Umbilical cord (tissue), 2 donors: ENCODE data around the gene TTC29. TPM values are rescaled to one million over a fixed set of nuclear protein-coding genes. Genes with fewer than 3 reads are reported as not detected.
A peak's percentile ranks its signal among the peaks of the same experiment; 100 is the strongest.

Experiments
- DNase-seq: peaks from one replicate; pipeline ENCODE4 v3.0.0-alpha.2; 2015; ENCODE audit warnings: low spot score
- total RNA-seq: library from RNA; depleted of rRNA; stranded (reverse); fragments of >200 nt; gene quantifications from one replicate; pipeline ENCODE4 v1.2.3, GENCODE V29; 2014; ENCODE audit warnings: low replicate concordance; ENCODE audit not compliant: insufficient read depth

Gene TTC29, protein sequence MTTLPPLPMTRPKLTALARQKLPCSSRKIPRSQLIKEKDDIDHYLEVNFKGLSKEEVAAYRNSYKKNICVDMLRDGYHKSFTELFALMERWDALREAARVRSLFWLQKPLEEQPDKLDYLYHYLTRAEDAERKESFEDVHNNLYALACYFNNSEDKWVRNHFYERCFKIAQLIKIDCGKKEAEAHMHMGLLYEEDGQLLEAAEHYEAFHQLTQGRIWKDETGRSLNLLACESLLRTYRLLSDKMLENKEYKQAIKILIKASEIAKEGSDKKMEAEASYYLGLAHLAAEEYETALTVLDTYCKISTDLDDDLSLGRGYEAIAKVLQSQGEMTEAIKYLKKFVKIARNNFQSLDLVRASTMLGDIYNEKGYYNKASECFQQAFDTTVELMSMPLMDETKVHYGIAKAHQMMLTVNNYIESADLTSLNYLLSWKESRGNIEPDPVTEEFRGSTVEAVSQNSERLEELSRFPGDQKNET
- 0.72 TPM for total RNA-seq

DNA sequence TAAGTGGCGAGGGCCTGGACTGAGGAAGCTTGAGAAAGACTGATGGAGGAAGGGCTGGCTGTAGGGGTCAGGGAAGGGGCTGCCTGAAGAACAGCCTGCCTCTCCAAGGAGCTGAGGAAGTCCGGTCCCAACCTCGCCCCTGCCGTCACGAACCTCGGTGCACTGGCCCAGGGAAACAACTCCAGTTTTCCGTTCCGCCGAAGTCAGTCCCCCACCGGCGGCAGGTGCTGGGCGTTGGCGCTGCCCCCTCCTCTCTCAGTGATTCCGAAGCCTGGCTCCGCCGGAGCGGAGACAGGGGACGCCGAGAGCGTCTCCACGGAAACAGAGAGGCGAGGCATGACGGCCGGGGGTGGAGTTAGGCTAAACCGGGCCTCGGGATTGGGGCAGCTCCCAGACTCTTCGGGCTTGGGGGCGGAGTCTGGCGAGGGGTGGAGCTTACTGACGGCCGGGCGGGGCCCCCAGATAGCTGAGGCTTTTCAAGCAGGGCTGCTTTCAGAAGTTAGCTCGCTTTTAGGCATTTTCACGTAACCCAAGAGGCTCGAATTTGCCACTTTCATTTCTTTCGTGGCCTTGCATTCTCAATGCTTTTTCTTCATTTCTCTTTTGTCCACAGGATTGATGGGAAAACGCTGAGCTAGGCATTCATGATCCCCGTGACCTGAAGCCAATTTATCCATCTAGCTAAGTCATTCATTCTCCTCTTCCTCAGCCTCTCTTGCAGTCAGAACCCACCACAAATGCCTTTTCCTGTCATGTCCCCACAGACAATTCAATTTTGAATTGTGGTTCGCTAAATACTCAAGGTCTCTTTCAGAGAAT, at the start of gene TTC29:
Gene TTC29 (minus strand): TSS at position 309 of the 819 bp plus-strand sequence. CDS start 5,969 bp downstream, outside the sequence.
- peak; percentile 95 for DNase-seq

DNA sequence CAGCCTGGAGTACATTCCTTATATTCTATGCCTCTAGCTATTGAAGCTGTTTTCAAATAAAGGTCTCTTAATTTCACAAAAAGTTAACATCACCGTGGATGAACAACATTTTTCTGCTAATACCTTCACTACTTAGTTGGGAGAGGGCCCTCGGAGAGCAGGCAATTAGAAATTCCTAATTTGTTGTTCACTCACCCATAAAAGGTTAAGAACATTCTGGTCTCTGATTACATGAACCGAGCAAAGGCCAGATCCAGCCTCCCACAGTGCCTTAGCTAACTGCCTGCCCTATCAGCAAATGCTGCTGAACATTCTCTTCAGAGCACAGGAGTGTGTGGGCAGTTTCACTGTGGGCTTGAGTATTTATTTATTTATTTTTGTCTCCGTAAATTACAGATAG, 36.0 kb upstream of the TTC29 start:
- DNase-seq: peak; percentile 44

DNA sequence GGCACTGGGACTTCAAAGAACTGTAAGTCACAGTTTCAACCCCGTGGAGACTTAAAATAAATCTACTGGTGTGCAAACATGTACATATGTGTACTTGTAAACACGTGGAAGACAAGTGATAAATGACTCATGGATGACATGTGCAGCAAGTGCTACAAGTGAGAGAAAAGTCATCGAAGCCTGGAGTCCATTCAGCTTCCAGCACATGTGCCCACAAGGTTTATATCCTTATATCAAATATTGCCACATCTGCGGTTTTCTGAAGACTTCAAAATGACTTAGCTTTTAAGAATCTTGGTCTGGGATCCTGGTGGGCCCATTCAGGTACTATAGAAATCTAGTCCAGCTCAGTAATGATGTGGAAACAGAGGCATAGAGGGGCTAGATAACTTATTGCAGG, 33.0 kb upstream of the TTC29 start:
- DNase-seq: no peak

DNA sequence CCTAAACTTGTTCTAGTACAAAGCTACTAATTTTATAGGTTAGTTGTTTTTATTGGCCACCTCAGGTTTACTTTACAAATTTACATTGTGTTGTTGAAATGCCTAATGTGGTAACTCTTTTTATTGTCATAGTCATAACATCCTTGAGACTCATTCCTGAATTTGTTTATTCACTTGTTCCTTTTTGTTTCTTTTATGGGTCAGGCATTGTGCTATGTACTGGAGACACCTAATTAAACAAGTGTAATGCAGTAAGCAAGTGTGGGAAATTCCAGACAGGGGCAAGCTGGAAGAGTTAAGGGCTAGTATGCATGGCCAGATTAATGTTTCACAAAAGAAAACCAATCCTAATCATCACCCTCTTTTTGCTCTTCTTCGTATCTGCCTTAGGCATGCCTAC, 30.5 kb upstream of the TTC29 start:
- no peak for DNase-seq

DNA sequence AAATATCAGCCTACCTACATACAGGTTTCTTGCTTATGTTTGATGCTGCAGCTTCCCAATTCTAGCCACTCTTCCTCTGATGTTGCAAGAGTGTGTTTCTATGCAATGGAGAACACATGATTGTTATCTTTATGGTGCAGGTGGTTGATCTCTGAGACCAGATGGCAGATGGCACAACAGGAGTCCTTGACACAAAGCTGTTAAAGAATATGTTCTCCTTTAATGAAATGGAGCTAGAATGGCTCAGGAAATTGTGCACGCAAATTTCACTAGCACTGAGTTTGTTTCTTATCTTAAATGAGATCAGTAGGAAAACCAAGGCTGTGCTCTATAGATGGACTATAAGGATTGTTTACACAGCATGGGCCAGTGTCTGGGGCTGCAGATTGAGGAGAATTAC, 29.9 kb upstream of the TTC29 start:
- DNase-seq: no peak

DNA sequence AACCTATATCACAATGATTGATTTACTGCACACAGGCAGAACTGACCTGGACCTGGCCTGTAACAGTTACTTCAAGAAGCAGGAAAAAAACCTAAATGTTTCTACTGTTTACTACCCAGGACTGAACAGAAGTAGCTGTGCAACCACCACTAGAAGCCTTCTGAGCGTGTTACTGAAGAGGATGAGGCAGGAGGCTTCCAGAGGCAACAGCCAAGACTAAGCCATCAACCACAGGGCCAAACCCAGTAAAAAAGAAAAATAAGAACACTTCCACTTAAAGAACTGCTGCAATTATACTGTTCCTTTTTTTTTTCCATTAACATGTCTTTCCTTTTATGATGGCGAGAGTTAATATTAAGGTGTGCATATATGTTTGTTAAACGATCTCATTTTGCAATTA, 29.4 kb upstream of the TTC29 start:
- DNase-seq: no peak

DNA sequence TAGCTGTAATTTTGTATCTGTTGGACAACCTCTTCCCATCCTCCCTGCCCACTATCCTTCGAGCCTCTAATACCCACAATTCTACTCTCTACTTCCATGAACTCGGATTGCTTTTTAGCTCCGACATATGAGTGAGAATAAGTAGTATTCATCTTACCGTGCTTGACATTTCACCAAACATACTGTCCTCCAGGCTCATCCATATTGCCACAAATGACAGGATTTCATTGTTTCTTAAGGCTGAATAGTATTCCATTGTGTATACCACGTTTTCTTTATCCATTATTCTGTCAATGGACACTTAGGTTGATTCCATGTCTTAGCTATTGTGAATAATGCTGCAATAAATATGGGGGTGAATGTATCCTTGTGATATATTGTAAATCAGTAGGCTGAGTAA, 26.4 kb upstream of the TTC29 start:
- DNase-seq: no peak

DNA sequence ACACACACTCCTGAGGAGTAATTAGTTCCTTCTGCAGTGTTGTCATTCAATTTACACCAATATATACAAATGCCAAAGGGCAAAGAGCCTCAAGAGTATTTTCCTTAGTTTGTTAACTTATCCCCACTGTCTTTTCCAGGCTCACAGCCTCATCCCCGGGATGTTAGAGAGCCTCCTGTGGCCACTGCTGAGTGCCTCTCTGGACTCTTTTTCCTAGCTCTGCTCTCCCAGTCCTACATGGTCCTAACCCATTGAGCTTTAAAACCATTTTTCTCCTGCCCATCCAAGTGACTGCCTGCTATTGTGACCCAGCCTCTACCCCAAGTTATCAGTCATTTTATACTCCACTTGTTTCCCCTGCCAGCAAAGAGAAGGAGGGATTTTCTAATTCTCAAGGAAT, 23.5 kb upstream of the TTC29 start:
- DNase-seq: no peak

DNA sequence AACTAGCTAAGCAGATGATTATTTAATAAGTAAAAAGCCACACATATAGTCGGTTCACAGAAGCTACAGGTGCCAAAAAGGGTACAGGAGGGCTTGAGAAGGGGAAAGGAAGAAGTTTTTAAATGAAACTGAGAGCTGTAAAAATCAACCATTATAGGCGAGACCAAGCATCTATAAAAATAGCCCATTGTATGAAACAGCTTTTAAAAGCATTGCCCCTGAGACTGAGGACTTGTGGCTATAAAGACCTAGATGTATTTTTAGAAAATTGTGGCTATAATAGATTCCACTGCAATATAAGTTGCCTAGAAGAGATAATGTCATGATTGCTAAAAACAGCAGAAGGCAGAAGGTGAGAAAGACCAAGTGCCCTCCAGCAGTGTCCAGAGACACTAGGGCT, 15.0 kb upstream of the TTC29 start:
- DNase-seq: no peak

DNA sequence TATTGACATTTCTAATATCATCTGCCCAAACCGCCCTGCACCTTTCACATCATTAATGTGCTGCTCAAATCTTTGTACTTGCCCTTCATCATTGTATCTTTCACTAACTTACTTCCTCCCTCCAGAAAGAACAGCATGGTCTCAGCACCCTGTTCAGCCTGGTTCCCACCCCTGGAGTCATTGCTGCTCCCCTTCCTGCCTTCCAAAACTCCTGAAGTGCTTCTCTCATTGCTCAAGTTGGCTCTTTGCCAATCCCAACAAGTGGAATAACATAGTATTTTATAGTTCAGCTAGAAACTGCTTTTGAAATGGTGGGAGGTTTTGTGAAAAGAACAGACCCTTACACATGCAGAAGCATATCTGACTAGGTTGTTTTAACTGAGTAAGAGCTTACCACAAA, 14.0 kb upstream of the TTC29 start:
- DNase-seq: no peak

DNA sequence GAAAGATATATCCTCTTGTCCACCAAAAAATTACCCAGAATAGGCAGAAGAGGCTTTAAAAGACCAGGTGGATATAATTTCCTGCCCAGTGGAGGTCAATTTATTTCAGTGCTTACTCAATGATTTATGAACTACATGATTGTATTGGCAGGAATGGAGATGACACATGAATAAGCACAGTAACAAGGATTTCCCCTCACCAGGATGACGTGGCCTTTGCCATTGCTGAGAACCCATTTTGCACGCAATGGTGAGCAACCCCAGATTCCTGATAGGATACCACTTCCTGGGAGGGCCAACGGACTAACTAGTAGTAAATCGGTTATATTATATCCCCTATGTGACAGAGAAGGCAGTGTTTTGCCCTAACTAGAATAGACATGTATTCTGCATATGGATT, 11.6 kb upstream of the TTC29 start:
- no peak for DNase-seq

DNA sequence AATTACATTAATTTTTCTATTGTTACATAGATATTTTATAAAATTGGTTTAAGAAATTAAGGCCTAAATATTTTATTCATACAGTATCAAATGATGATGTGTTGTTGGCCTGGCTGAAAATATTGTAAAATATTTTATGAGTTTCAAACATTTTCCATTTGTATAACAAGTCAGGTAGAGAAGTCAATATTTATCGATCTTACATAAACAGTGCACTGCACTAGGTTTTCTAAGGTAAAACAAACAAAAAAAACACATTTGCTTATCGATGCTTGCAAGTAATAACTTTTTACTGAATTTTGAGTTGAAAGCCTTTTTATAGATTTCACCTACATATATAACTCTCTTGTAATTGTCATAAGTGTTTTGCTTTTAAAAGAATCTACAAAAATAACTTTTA, 7.2 kb upstream of the TTC29 start:
- no peak for DNase-seq

DNA sequence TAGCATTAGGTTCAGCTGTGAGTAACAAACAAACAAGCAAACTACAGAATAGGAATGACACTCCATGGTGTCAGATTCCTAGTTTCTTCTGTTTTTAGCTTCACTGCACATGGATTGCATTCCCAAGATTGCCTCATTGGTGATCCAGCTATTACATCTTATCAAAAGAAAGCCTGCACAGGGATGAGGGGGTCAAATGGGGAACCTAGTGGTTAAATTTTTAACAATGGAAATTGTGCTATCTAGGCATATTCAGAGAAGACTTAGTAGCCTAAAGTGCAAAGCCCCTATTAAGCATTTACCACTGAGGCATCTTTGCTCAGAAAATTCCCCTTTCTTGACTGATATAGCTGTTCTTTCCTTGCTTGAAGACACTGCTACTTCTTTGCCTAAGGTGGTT, 3.9 kb upstream of the TTC29 start:
- no peak for DNase-seq

DNA sequence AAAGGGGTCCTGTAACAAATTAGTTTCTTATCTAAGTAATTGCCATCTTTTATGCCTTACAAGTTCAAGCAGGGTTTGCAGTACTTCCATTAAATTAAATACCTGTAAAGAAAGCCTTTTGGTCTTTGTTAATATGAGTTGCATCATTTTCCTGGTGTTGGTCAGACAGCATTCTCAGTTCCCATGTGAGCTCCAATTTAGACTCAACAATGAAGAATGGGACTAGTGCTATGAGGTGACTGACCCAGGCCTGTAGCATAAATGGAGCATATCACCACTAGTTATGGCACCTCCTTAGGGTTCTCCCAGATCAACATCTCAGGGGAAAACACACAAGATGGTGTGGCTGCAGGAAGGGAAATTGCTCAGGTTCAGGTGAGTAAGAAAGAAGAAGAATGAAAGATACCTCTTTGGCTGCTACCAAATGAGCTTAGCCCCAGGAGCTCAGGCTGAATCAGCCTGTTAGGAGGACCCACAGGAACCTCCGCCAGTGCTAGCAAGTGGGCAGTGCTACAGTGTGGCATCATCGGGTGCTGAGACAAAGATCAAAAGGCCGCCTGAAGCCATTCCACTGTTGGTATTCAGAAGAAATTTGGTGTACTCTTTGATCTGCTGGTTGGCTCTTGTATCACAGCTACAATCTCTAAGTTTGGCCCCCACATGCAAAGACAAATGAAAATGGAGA, 1.8 kb downstream of the TTC29 start:
- DNase-seq: no peak

DNA sequence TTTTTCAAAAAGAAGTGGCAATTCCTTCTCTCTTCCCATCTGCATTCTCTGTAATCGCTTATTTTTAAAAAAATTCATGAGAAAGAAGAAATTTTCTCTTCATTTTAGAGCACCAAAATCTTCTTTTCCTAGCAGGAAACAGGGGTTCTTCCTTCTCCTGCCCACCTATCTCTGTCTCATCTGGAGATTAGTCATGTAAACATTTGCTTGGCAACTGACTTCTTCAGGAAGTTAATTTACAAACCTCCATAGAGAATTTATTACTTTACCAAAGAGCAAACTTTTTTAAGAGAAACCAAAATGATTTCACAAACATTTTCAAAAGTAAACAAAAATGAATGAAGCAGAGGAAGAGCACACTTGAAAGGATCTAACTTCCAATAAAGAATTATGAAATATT, 13.5 kb downstream of the TTC29 start:
- DNase-seq: no peak

DNA sequence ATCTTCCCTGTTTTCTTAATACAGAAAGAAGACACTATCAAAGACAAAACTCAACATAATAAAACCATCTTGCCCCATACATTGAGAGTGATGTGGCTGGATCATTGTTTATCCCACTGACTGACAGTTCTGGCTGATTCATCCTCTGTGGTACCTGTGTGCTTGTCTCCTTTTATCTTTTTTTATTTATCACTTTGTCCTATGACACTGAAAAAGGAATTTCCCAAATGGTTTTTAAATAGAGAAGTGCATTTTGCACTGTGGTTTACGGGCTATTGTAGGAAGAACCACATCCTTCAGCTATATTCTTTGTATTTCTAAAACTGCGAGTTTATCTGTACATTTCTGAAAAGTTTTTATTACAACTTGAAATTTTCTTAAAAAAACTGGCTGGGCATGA, 15.0 kb downstream of the TTC29 start:
- no peak for DNase-seq

DNA sequence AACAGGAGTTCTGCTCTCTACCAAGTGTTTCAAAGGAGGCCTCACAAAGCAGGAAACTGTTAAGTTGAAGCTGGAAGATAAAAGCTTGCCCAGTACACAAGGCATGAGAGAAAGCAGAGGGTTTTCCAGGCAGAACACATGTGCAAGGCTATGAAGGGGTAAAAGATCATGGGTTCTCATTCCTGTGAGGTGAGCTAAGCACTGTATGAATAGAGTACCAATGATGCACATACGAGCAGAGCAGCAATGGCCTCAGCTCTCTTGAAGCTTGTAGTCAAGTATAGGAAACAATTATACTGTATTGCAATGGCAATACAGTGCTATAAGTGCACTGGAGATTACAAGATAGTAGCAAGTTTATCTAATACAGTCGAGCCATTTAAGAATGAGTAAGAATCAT, 18.0 kb downstream of the TTC29 start:
- DNase-seq: peak; percentile 5

DNA sequence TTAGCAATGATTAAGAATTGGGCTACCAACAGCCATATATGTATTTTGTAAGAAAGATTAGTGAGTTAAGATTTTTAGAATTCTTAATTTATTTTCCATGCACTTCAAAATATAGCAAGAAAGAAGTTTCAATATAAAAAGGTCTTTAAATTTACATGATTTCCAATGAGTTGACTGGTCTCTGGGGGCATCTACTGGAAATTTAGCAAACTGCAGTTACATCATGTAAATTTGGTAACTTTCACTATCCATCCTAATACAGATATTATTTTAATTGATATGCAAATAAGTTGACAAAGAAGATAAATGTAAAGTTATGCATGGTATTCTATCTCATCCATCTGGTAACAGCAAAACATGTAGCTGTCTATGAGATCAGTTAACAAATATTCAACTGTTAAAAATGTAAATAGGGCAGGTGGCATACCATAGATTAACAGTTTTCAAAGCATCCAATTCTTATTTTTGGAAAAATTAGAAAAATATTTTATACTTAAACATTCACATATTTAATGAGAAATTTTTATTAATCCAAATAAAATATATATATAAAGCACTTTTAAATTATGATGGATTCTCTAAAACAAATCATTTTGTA, 29.1 kb downstream of the TTC29 start:
- DNase-seq: peak; percentile 40

DNA sequence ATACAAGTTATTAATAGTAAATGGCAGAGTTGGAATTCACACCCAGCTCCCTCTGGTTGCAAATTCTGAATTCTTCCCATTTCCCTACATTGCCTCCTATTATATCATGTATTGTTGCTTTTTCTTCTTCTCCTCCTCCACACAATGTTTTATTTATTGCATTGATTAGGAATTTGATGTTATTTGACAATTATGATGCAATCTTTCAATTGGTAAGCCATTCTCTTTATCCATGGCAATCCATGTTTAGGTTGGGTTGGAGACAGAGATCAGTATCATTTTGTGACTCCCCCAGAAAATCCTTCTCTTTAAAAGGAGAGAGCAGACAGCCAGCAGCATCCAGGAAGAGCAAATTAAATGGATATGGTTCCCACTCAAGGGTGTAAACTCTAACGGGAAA, 30.5 kb downstream of the TTC29 start:
- DNase-seq: no peak

DNA sequence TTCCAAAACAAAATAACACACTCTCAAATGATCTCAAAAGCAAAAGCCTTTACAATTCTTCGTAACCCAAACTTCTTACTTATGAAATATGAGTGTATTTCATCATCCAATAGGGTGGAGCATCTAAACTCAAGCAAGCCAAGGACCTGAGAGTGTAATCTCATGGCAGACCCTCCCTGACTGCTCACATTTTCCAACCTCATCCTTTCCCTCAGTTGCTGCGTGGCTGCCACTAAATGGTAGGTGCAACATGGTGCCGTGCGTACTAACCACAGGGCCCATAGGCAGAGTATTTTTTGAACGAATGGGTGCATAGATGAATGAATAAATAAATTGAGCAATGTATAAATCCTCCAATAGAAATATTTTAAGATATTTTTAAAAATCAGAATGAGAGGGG, 45.4 kb downstream of the TTC29 start:
- DNase-seq: no peak

DNA sequence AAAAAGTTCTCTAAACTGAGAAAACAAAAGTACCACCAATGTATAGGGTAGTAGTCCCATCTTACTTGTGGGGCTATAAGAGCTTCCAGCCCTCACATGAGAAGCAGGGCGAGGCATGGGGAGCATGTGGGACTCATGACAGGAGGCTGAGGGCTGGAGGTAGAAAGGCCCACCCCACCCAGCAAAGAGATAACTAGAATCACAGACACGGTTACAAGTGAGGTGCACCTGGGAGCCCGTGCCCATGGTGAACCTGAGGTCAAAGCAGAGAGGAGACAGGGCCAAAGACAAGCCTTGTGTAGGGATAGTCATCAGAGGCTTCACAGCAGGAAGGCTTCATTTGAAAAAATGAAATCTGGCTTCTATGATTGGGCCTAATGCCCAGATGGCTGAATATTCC, 55.4 kb downstream of the TTC29 start:
- no peak for DNase-seq

DNA sequence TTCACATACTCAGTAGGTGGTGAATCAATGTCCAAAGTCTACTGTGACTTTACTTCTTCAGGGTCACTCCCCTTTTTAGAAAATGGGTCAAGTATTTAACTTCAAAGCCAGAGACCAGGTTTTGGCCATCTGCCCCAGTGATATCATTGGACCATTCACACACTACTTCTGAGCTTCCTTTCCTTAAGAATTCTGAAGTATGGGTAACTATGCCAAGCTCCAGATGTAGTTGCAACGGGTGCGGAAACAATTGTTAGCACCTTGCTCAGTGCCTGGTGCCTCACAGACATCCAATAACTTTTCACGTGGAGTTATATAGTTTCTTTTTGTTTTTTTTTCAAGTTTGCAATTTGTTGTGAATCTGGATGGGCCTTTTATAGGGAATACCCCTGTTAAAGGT, 62.6 kb downstream of the TTC29 start:
- DNase-seq: no peak
